GM18873 (cell line): Measurements from ENCODE around the gene PDE6A.

Experiments used
- ATAC-seq: cut with Tn5 transposase; IDR thresholded peaks from one replicate; pipeline ENCODE4 v1.9.1; 2021; ENCODE audit warnings: mild to moderate bottlenecking, moderate library complexity, moderate number of reproducible peaks; ENCODE audit not compliant: unreplicated experiment, low FRiP score

The PDE6A gene

DNA sequence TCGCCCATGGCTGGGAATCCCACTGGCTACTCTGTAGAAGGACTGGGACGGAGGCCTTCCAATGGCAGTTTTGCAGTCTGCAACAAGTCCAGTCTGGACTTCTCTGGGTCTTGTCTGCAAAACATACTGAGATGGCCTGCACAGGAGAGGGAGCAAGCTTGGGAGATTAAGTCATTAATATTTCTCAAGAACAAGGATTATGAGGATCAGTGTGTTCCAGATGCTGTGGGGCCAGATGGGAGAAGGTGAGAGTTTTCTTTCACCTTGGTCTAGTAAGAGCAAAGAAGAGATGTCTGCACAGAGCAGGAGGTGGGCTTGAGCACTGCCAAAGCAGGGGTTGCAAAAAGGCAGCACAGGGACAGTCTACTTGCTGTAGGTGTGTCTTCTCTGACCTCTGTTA is at the start of gene PDE6A:
Gene PDE6A, minus strand, starts transcription at position 128 of the 400 bp plus-strand sequence. Its CDS starts 120 bp downstream, at position 8.
- no peak for ATAC-seq

DNA sequence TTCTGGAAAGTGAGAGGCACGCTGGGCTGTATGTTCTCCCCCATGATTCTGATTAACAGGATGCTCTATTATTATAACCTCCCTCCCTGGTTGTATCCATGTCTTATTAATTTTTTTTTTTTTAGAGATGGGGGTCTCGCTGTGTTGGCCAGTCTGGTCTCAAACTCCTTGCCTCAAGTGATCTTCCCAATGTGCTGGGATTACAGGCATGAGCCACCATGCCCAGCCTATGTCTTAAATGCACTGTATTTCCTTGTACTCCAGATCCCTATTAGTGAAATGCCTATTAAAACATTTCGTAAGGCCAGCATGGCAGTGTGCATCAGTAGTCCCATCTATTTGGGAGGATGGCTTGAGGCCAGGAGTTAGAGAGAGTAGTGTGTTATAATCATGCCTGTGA is 48.9 kb upstream of the PDE6A start:
- no peak for ATAC-seq

DNA sequence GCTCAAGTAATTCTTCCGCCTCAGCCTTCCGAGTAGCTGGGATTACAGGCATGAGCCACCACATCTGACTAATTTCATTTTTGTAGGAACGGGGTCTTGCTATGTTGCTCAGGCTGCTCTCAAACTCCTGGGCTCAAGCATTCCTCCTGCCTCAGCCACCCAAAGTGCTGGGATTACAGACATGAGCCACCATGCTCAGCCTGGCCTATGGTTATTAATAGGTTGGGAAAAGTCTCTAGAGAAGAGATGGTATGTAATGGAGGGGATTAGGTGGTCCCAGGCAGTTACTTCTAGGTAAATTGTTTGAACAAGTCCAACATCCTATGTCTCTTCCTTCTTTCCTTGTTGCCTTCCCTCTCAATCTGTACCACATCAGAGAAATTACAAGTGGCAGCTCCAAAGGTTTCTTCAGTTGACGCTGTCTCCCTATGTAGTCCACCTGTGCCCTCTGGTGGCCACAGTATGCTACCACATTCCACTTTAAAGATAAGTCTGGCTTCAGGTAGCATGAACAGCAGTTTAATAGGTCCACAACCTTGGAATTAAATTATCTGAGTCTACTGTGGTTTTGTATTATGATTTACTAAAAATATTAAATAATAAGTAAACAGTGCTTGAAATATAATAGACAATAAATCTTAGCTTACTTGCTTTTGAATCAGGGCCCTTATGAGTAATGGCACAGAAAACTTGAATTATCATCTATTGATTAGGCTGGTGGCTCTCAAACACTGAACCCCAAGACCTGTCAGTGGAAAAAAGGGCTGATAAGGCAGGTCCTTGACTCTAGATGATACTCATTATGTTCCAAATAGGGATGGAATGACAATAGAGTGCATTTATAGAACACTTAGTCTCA is 46.2 kb upstream of the PDE6A start:
- ATAC-seq: no peak

DNA sequence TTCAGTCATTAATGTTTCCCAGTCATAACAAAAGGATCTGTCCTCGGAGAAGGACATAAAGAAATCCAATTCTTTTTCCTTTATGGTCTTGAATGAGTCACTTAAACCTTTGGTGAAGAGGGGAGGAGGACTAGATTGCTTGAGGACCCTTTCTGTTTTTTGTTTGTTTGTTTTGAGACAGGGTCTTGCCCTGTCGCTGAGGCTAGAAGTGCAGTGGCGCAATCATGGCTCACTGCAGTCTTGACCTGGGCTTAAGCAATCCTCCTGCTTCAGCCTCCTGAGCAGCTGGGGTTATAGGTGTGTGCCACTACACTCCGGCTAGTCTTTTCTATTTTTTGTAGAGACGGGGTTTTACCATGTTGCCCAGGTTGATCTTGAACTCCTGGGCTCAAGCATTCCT is 43.5 kb upstream of the PDE6A start:
- ATAC-seq: no peak

DNA sequence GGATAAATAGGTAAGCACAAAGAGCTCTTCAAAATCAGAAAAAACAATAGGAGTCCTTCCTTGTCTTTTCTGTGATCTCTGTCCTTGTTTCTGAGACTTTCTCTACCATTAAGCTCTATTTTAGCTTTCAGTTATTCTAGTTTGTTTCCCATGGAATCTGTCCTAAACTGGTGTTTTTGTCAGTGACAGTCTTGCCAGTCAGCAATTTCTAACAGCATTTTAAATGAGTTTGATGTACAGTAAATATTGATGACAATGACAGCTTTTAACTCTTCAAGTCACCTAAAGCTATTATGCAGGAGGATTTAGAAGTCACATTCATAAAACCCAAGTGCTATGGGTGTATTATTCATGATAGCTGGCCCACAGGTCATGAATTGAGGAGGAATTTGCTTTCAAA is 37.9 kb upstream of the PDE6A start:
- no peak for ATAC-seq

DNA sequence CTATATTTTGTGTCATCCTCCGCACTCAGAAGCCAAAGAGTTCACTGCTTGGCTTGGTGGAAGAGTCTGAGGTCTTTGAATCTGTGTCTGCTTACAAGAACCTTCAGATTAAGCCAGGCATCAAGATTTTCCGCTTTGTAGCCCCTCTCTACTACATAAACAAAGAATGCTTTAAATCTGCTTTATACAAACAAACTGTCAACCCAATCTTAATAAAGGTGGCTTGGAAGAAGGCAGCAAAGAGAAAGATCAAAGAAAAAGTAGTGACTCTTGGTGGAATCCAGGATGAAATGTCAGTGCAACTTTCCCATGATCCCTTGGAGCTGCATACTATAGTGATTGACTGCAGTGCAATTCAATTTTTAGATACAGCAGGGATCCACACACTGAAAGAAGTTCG is 36.6 kb upstream of the PDE6A start:
- ATAC-seq: no peak

DNA sequence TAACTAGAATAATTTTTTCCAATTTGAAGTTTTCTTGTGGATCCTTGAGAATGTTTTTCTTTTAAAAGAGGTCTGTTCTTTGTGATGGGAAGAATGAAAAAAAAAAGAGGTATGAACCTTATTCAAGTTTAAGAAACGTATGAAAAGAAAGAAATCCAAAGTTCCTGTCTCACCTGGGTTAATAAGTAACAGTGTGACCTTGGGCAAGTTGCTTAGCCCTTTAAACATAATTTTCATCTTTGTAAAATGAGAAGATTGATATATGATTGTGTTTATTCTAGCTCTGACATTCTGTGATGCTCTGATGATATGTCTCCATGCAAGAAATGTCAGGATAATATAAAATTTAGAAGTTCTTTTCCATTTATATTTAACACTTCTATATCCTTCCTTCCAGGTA is 35.3 kb upstream of the PDE6A start:
- no peak for ATAC-seq

DNA sequence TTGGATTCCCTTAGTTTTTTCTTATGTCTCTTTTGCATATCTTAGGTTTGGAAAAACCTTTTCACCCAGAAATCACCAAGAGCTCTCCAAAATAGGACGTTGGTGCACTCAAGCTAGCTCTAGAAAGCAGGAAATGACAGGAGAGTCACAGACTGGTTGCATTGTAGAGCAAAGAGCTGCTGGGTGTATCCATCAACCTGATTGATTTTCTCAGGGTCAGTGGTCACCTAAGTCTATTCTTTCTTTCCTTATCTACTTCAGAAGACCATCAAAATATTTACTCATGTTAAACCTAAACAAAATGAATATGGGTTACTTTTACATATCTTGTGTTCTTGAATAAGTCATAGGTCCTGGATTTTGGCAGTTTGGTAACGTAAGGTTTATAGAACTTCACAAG is 30.8 kb upstream of the PDE6A start:
- ATAC-seq: no peak

DNA sequence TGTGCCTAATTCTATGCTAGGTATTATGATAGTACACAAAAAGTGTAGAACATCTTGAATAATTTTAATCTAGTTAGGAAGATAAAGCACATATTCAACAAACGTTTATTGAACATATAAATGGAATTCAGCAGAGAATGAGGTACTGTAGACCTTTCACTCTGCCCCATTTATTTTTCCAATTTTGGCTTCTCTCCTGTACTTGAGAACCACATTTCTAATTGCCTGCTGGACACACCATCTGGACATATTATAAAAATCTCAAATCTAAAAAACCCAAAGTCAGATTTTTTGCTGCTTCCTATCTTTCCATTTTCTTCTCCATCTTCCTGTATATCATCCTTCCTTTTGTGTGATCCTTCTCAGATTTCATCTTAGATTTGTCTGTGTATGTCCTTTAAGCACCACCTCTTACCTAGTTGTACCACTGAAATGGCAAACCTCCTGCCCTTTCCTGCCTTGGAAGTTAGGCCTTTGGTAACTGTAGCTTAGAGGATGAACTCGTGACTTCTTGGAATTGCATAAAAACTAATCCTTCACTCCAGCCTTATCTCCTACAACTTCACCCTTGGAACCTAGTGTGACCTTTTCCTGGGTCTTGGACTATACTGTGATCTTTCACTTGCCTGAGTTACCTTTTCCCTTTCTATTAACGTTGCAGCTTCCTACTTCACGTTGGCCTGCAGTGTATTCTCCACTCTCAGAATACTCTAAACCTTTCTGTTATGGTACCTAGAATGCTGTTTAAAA is 24.8 kb upstream of the PDE6A start:
- ATAC-seq: no peak

DNA sequence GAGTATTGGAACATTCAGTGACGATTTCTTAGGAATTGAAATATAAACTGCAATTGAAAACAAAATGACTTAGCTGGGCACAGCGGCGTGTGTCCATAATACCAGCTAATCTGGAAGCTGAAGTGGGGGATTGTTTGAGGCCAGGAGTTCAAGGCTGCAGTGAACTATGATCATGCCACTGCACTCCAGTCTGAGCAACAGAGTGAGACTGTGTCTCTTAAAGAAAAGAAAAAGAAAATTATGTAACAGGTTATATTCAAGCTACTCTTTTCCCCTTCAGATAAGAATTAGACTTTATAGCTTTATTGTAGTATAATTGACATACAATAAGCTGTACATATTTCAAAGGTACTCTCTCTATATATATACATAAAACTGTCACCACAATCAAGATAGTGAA is 22.4 kb upstream of the PDE6A start:
- no peak for ATAC-seq

DNA sequence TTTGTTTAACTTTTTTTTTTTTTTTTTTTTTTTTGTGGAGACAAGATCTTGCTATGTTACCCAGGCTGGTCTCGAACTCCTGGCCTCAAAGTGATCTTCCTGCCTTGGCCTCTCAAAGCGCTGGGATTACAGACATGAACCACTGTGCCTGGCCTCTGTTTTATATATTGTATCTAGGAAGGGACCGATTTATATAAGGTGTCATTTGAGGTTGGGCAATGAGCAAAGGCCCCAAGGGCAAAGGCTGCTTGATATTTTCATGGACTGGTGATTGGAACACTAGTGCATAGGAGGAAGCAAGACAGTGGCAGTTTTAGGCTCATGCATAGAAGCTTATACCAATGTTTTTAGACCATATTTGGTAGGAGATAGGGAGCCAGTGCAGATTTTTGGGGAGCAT is 19.1 kb upstream of the PDE6A start:
- no peak for ATAC-seq

DNA sequence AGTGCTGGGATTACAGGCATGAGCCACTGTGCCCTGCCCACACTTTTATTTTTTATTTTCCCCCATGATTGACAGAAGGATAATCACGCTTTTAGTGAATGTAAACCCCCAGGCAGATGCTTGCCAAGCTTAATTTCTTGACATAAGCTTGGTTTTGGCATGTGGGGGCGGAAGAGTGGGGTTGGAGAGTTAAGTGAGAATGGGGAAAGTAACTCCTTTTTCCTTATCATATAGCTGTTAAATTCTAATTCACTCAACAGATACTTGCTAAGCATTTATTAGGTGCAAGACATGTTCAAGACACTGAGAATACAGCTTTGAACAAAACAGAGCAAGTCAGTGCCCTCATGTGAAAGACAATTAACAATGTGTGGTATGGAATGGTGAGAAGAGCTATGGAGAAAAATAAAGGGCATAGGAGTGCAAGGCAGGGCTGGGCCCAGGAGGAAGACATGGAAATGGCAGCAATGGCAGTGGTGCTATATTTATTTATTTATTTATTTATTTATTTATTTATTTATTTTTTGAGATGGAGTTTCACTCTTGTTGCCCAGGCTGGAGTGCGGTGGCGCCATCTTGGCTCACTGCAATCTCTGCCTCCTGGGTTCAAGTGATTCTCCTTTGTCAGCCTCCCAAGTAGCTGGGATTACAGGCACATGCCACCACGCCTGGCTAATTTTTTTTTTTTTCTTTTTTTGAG is 18.2 kb upstream of the PDE6A start:
- no peak for ATAC-seq

DNA sequence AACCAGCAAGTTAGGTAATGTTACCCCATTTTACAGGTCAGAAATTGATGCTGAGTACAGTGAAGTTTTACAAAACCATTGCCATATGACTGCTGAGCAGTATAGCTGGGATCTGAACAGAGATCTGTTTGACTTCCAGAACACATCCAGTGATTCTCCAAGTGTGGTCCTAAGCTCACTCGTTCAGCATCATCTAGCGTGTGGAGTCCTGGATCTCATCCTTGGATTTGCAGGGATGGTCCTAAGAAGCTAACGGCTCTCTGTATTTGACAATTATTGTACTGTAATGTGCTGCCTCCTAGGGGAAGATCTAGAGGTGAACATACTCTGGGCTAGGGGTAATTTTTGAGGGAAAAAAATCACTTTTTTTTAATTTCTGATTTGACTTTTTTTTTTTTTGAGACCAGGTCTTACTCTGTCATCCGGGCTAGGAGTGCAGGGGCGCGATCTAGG is 17.4 kb upstream of the PDE6A start:
- no peak for ATAC-seq

DNA sequence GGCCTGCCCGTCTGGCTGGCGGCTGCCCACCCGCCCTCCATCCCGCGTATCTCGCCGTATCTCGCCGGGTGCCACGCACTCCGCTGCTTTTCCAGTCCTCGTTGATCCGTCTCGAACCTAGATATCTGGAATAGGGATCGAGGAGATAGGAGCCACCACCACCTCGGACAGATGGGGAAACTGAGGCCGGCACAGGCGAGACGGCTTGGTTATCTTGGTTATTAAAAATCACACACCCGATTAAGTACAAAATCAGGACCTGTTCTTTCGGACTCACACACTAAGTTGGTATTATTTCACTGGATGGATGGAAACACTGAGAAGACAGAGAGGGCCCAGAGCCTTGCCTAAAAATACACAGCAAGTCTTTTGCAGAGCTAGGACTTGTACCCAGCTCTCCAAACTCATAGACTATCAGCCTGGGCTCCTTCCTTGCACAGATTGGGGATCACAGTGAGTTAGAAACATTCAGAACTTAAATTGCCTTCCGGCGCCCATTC is 16.6 kb upstream of the PDE6A start:
- no peak for ATAC-seq

DNA sequence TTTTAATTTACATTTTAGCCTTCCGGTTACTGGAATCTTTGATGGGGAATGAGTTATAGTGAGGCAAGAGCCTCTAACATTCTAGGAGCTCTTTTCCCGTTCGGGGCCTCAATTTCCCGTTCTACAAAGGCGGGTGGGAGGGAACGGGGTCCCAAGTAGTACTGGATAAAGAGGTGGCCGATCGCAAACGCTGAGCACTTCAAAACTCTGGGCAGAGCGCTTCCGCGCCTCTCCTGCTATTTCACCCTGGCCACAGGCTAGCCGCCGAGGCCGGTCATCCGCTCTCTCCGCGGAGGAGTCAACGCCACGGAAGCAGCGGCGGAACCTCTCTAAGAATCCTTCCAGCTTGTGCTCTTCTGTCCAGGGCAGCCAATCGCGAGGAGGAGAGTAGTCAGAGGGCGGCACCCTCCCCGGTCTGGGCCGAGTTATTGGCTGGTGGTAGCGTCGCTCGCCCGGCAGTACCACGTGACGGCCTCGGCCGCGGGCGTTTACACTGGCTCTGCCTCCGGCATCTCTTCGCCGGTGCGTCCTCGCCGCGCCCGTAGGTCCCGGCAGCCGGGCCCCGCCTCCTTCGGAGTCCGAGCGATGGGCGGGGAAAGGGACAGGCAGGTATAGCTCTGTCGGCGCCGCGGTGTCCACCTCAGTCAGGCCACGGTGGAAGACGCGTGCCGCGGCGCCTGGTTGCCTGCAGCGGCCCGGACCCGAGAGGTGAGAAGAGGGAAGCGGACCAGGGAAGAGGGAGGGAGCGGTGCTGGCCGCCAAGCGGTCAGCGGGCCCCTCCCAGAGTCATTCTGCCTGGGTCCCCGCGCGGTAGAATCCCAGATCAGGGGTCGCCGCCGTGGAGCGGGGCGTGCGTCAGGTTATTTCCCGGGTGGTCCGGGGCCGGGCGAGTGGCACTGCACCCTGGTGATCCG is 15.9 kb upstream of the PDE6A start, which contains the start of gene SLC26A2:
Gene SLC26A2, plus strand, starts transcription at position 487 of the 914 bp plus-strand sequence. CDS start 16,895 bp downstream, outside the sequence.
- ATAC-seq: peak; percentile 98

DNA sequence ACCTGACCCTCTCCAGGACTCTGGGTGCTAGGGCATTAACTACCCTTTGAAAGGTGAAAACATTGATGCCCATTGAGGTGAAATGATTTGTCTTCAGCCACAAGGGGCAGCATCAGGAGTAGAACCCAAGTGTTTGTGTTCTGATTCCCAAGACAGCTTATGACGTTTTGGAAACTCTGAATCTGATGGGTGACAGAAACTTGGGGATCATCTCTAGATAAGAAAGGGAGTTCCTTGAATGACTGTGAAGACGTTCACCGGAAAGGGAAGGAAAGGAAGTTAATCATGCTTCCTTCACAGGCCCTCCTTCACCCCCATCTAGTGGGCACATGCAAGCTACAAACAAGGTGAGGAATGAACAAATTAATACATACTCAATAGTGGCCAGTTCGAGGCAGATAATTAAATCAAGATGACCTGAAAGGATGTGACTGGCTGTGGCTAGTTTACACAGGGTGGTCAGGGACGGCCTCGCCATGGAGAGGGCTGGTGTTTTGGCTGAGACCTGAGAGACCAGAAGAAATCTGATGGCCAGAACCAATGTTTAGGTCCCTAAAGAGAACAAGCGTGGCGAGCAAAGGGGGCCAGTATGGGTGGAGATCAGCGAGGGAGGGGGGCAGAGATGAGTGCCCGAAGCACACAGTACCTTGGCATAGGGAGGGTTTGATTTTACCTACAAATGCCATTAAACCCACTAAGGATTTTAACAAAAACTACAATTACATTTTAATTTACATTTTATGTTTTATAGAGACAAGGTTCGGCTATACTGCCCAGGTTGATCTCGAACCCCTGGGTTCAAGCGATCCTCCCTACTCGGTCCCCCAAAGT is 15.0 kb upstream of the PDE6A start:
- no peak for ATAC-seq

DNA sequence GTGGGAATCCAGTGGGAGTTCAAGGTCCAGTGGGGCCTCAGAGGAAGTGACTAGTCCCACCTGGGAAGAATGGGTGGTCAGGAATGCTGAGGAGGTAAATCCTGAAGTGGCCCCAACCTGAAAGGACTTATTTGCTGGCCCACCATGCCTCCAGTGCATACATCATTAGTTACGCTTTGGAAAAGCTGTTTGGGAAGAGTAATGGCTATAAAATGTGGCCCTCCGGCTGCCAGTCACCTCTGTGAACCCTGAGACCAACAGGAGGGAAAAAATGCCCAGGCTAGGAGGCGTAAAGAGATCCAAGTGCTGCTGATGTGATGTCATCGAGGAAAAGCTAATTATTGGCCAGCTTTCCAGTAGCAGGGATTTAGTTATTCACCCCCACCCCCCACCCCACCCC is 13.3 kb upstream of the PDE6A start:
- ATAC-seq: no peak

DNA sequence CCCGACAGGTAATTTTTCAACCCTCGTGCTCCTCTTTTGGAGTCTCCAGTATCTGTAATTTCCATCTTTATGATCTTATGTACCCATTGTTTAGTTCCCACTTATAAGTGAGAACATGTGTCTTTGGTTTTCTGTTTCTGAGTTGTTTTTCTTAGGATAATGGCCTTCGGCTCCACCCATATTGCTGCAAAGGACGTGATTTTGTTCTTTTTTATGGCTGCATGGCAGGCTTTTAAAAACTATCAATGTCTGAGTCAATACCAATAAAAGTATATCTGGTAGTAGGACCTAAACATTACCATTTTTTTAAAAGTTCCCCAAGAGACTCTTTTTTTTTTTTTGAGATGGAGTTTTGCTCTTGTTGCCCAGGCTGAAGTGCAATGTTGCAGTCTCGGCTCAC is 12.1 kb upstream of the PDE6A start:
- no peak for ATAC-seq

DNA sequence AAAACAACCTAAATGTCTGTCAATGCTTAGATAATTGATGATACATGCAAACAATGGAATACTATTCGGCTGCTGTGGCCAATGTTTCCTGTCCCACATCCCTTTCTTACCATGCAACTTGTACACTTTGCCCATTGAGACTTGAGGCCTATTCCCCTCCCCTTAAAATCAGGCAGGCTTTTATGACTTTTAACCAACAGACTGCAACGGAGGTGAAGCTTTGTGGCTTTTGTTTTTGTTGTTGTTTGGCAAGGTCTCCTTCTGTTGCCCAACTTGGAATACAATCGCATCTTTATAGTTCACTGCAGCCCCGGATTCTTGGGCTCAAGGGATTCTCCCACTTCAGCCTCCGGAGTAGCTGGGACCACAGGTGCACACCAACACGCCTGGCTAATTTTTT is 10.2 kb upstream of the PDE6A start:
- no peak for ATAC-seq
